NCI-H748 treated with DMSO at 0.1 percent for 48 hours (cell line): ENCODE results near the gene EGR1.
A peak's percentile ranks its signal among the peaks of the same experiment; 100 is the strongest.

ENCODE experiments used
- DNase-seq: peaks from one replicate; lab custom pipeline; 2025; lab: John Stamatoyannopoulos, UW

The EGR1 gene

DNA sequence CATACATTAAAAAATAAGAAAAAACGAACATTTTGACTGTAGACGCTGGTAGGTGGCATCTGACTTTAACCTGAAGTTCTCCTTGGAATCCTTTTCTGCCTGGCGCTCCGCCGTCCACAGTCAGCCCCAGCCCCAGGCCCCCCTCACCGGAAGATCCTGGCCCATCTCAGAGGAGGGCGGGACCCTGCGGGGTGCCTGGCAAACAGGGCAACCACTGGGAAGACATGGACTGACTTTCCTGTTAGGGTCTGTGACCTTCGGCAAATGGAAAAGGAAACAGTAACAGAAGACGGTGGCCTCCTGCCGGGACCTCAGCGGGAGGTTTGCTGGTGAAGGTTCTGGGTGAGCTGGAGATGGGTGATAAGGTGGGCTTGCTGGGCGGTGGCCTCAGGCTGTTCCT, 11.7 kb upstream of the EGR1 start:
- no peak for DNase-seq

DNA sequence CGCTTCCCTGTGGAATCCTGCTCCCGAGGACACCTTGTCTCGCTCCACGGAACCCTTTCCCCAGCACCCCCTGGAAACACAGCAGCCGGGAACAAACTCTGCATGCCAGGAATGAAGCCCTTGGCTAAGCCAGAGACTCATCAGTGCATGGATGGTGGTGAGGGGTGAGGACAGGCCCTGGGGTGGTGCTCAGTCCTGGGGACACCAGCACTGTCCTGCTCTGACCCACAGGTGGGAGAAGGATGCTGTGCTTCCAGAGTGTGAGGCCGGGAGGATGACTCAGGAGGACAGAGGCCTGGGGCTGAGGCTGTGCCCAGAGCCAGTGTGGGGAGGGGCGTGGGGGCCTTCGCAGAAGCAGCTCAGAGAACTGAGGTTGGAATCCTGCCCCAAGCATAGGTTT, 11.2 kb upstream of the EGR1 start:
- no peak for DNase-seq

DNA sequence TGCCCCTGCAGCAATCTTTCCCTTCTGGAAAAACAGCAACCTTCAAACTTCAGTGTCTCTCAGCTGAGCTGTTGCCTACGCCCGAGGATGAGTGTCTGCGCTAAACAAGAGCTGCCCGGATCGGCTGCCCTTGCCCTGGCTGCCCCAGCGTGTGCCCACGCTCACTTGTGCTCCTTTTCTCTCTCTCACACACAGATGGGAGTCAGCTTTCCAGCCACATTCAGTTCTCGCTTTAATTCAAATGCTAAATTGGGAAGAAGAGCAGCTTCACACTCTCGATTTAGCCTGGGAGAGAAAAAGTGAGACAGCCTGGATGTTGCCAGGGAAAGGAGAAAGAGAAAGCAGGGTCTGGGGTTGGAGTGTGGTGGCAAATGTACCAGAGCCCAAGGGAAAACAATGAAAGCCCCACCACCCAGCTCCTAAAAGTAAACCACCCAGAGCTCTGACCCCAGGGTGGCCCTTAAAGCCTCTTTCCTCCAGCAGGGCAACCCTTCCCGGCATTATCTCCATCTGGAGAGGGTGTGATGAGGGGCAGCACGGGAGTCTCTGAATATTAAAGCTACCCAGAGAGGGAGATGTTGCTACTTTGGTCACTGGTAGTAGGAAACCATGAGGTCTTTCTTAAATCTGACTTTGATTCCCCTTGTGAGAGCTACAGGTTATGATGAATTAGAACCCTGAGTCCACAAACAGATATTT, 9.9 kb upstream of the EGR1 start:
- DNase-seq = no peak

DNA sequence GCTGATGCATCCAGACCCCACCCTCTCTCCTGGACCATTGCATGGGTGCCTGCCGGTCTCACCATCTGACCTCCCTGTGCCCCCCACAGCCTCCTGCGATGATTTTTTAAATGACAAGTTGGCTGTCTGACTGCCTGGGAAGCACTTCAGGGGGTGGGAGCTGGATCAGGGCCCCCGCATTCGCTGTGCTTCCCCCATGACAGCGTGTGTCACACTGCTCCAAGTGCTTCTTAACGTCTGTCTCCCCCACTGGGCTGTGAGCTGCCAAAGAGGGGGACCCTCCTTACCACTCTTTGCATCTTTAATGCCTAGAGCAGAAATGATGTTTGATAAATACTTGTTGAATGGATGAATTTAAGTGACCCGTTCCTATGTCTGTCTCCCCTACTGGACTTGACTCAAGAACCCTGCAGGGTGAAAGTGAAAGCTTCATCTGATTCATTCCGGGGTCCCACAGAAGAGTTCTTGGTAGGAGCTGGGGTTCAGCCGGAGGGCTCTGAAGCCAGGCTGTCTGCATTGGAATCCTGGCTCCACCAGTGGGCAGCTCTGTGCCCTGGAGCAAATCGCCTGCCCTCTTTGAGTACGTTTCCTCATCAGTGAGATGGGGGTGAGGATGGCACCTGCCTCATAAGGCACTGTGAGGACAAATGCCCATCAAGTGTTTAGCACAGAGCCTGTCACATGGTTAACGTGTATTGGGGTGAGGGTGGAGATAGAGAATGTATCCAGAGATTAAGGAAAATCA, 7.6 kb upstream of the EGR1 start:
- DNase-seq = no peak

DNA sequence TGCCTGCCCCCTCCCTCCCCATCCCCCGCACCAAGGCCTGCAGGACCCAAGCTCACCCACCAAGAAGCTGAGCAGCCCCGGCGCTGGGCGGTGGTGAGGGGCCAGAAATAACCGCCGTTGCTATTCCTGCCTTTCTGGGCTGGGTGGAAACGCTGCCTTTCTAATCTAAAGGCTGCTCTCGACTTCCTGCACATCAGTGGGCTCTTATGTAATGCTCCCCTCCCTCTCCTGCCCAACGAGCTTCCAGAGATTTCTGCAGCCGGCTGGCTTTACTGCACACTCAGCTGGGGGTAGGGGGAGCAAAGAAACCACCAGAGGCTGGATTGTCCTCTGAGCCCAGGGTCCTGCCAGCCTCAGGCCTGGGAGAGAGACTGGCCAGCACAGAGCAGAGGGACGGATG, 6.9 kb upstream of the EGR1 start:
- no peak for DNase-seq

DNA sequence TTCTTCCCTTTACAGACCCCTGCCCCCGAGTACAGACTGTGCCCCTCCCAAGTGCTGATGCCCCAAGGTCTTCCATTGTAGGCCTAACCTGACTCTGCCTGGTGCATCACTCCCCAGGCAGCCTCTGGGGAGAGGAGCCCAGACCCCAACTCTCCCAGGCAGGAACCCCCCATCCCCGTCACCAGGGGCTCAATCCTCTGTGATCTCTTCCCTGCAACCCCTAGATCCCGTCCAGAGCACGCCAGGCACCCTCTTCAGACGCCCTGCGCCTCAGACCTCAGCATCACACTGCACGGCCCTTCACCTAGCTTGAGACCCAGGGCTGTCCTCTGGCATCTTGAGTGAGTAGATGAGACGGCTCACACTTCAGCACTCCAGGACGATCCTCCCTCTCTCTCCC, 6.4 kb upstream of the EGR1 start:
- no peak for DNase-seq

DNA sequence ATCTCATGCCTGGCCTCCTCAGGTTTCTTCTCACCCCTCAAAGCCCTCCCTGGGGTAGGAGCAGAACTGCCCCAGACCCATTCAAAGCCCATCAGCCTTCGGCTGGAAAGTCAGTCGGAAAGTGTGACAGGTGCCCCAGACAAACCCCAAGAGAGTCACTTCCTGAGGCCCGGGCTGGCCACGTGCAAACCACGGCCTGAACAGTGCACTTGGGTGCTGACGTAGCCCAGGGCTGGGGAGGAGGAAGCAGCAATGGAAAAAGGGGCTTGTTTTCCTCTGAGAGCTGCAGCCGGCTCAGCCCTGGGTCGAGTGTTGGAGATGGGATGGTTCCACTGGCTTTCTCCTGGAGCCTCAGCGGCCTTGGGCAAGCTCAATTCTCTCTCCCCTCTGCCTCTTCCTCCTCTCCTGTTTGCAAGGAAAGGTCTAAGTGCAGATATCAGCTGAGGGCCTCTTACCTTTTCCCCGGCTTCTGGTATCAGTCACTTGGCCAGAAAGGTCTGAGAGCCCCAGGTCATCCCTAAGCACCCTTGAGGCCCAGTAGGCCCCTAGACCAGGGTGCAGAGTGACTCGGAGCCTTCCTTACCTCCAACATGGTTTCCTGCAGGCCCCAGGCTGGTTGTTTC, 5.9 kb upstream of the EGR1 start:
- no peak for DNase-seq

DNA sequence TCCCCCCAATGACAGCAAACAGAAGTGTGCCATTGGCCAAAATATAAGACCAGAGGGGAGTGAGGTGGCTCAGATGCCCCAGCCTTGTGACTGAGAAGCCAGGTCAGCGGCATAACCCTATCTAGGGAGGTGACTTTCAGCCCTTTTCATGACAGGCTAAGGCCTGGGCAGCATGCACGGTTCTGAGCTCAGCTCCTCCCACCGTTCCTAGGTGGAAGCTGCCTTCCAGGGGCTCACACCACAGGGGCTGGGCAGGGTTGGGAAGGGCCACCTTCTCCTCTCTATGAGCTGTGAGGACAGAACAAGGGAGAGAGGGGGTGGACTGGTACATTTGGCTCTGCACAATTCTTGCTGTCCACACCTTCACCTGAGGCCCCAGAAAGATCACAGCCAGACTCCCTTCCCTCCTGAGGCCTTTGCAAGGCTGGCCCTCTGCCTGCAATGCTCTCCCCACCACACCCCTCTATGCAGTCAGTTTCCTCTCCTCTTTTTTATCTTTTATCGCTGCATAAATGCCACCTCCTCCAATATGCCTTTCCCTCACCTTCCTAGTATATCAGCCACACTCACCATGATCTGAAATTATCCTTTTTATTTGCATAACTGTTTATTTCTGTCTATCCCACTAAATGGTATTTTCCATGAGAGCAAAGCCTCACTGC, 5.1 kb upstream of the EGR1 start:
- DNase-seq = no peak

DNA sequence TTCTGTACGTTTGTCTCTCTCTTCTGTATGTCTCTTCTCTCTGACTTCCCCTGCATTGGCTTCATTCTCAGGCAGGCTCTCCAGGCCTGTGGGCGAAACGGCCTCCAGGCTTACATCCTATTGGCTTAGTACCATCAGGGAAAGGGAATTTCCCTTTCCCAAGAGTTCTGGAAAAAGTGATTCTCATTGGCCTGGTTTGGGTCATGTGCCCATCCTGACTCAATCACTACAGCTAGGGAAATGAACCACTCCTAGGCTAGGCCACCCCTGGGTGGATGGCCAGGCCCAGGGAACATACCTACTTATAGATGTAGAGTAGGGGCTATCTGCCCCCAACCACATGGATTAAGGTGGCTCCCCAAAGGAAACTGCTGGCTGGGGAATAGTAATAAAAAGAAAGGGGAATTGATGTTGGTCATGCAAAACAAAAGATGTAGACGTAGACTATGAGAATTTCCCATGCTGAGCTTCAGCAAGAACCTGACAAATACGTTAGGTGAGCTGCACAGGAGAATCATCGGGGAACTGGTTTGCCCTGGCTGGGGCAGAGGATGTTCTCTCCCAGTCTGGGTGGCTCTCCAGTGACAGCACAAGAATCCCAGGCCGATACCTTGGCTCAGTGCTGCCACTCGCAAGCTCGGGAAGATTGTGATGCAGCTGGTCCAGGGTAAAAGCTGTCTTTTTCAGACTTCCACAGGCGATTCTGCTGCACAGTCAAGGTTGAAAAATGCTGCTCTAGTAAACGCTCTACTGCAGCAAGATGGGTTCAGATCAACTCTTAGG, 3.7 kb upstream of the EGR1 start:
- DNase-seq = no peak

DNA sequence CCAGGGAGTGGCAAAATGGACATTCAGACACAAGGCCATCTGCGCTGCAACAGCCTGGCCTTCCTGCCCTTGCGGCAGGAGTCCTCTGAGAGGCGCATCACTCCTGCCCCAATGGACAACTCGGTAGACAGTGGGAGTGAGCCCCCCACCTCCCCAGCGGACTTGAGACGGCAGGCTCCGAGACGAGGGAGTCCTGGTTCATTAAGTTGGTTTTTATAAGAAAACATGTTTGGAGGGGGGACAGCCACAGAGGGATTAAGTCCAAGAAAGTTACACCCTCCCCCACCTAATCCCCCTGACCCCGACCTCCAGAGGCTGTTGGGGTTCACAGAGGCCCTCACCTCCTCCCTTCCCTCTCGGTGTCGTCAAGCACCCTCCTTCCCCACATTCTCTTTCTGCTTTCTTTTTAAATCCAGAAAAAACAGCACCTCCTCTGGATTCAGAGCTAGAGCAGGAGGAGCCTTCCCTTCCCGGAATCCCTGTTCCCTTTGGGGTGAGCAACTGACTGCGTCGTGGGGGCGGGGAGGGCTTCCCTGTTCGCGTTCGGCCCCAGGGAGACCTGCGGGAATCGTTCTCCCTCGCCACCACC, 1.8 kb upstream of the EGR1 start:
- DNase-seq = peak; percentile 59

DNA sequence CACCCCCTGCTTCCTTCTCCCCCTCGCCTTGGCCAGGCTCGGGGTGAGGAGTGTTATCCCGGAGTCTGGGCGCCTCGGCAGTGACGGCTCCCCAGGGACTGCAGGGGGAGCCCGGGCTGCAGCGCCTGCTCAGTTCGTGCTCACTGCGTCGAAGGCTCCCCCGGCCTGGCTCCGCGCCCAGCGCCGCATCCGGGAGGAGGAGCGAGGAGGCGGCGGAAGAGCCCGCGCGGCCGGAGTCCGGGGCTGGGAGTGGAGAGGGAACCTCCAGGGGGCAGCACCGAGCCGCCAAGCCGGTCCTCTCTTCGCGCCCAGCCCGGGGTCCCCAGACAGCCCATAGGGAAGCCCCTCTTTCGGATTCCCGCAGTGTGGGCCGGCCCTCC, 1.3 kb upstream of the EGR1 start:
- DNase-seq = peak; percentile 86

DNA sequence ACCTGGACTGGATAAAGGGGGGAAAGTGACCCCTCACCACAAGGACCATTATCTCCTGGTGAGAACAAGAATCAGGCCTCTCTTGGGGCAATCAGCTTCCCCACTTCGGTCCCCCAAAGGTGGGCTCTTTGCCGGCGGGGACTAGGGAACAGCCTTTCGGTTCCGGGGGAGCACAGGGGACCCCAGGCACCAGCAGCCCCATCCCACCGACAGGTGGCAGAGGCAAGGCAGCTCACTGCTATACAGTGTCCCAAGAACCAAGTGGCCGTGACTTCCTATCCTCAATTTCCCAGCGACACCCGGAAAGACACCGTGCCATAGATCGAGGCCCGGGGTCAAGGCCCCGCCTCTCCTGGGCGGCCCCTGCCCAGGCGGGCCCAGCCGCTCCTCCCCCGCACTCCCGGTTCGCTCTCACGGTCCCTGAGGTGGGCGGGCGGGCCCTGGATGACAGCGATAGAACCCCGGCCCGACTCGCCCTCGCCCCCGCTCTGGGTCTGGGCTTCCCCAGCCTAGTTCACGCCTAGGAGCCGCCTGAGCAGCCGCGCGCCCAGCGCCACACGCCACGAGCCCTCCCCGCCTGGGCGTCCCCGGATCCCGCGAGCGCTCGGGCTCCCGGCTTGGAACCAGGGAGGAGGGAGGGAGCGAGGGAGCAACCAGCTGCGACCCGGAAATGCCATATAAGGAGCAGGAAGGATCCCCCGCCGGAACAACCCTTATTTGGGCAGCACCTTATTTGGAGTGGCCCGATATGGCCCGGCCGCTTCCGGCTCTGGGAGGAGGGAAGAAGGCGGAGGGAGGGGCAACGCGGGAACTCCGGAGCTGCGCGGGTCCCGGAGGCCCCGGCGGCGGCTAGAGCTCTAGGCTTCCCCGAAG, 655 bp upstream of the EGR1 start:
- DNase-seq = peak; percentile 94

DNA sequence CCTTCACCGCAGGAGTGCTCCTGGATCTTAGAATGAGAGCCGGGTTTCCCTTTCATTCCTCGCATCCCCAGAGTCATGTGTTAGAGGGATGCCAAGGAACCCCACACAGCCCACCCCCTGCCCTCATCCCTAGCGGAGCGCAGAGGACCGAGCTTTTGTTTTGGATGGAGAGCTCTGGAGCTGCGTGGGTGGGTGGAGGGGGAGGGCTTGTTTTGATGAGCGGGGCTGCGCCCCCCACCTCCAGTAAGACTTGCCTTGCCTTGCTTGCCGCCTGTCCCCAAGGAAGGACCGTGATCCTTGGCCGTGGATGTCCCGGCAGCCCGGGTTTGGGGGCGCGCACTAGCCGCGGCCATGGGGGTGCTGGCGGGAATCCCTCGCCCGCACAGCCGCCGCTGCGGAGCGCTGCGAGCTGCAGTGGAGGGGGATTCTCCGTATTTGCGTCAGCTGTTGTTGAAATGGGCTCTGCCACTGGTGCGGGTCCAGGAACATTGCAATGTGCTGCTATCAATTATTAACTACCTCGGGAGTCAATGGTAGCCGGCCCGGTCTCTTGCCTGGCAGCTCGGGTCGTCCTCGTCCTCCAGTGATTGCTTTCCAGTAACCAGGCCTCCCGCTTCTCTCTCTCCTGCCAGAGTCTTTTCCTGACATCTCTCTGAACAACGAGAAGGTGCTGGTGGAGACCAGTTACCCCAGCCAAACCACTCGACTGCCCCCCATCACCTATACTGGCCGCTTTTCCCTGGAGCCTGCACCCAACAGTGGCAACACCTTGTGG, 1.0 kb downstream of the EGR1 start:
- no peak for DNase-seq

DNA sequence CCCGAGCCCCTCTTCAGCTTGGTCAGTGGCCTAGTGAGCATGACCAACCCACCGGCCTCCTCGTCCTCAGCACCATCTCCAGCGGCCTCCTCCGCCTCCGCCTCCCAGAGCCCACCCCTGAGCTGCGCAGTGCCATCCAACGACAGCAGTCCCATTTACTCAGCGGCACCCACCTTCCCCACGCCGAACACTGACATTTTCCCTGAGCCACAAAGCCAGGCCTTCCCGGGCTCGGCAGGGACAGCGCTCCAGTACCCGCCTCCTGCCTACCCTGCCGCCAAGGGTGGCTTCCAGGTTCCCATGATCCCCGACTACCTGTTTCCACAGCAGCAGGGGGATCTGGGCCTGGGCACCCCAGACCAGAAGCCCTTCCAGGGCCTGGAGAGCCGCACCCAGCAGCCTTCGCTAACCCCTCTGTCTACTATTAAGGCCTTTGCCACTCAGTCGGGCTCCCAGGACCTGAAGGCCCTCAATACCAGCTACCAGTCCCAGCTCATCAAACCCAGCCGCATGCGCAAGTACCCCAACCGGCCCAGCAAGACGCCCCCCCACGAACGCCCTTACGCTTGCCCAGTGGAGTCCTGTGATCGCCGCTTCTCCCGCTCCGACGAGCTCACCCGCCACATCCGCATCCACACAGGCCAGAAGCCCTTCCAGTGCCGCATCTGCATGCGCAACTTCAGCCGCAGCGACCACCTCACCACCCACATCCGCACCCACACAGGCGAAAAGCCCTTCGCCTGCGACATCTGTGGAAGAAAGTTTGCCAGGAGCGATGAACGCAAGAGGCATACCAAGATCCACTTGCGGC, 1.8 kb downstream of the EGR1 start:
- no peak for DNase-seq

DNA sequence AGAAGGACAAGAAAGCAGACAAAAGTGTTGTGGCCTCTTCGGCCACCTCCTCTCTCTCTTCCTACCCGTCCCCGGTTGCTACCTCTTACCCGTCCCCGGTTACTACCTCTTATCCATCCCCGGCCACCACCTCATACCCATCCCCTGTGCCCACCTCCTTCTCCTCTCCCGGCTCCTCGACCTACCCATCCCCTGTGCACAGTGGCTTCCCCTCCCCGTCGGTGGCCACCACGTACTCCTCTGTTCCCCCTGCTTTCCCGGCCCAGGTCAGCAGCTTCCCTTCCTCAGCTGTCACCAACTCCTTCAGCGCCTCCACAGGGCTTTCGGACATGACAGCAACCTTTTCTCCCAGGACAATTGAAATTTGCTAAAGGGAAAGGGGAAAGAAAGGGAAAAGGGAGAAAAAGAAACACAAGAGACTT, 2.4 kb downstream of the EGR1 start:
- no peak for DNase-seq

DNA sequence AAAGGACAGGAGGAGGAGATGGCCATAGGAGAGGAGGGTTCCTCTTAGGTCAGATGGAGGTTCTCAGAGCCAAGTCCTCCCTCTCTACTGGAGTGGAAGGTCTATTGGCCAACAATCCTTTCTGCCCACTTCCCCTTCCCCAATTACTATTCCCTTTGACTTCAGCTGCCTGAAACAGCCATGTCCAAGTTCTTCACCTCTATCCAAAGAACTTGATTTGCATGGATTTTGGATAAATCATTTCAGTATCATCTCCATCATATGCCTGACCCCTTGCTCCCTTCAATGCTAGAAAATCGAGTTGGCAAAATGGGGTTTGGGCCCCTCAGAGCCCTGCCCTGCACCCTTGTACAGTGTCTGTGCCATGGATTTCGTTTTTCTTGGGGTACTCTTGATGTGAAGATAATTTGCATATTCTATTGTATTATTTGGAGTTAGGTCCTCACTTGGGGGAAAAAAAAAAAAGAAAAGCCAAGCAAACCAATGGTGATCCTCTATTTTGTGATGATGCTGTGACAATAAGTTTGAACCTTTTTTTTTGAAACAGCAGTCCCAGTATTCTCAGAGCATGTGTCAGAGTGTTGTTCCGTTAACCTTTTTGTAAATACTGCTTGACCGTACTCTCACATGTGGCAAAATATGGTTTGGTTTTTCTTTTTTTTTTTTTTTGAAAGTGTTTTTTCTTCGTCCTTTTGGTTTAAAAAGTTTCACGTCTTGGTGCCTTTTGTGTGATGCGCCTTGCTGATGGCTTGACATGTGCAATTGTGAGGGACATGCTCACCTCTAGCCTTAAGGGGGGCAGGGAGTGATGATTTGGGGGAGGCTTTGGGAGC, 3.1 kb downstream of the EGR1 start:
- DNase-seq = no peak

DNA sequence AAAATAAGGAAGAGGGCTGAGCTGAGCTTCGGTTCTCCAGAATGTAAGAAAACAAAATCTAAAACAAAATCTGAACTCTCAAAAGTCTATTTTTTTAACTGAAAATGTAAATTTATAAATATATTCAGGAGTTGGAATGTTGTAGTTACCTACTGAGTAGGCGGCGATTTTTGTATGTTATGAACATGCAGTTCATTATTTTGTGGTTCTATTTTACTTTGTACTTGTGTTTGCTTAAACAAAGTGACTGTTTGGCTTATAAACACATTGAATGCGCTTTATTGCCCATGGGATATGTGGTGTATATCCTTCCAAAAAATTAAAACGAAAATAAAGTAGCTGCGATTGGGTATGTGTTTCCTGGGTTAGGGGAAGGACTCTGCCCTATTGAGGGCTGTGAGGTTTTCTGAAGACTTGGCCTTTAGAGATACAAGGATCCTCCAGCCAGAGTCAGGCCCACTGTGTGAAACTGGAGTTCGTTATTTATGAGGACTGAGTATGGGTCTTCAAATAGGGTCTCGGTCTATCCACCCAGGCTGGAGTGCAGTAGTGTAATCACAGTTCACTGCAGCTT, 3.8 kb downstream of the EGR1 start:
- DNase-seq = no peak
